ENCODE data around the gene PIK3R2. TPM values are rescaled to one million over a fixed set of nuclear protein-coding genes. Genes with fewer than 3 reads are reported as not detected.

PIK3R2 gene
- polyA plus RNA-seq, 4 donors = 27.8 to 39.6 (median 34.3) TPM

Other genes with a start within 250 kb of the PIK3R2 start
- gene CCDC124, start 220.1 kb upstream of the PIK3R2 start, polyA plus RNA-seq (ENCODE audit: insufficient read length in 4 of 4) = 100 to 1,000 TPM in 1 of 4 donors, 10 to 100 TPM in 3; 51.9 to 100 (median 78.3) TPM
- gene KCNN1, start 186.1 kb upstream of the PIK3R2 start, polyA plus RNA-seq (ENCODE audit: insufficient read length in 4 of 4) = 1 to 10 TPM; 5.6 to 8.4 (median 7.0) TPM
- 1 to 10 TPM; 4.9 to 6.0 (median 5.3) TPM for gene ARRDC2, start 145.0 kb upstream of the PIK3R2 start, polyA plus RNA-seq (ENCODE audit: insufficient read length in 4 of 4)
- gene IL12RB1, start 66.2 kb upstream of the PIK3R2 start, polyA plus RNA-seq (ENCODE audit: insufficient read length in 4 of 4) = under 1 TPM; 0.18 to 0.42 (median 0.31) TPM
- 1 to 10 TPM; 3.5 to 9.6 (median 6.3) TPM for gene MAST3, start 55.4 kb upstream of the PIK3R2 start, polyA plus RNA-seq (ENCODE audit: insufficient read length in 4 of 4)
- 10 to 100 TPM; 12.4 to 22.4 (median 15.3) TPM for gene IFI30, start 20.6 kb downstream of the PIK3R2 start, polyA plus RNA-seq (ENCODE audit: insufficient read length in 4 of 4)
- gene MPV17L2, start 40.1 kb downstream of the PIK3R2 start, polyA plus RNA-seq (ENCODE audit: insufficient read length in 4 of 4) = 10 to 100 TPM in 2 of 4 donors, 1 to 10 TPM in 2; 8.1 to 12.1 (median 10.6) TPM
- 1 to 10 TPM; 4.6 to 5.8 (median 5.3) TPM for gene RAB3A, start 50.9 kb downstream of the PIK3R2 start, polyA plus RNA-seq (ENCODE audit: insufficient read length in 4 of 4)
- 1 to 10 TPM; 1.1 to 2.1 (median 1.4) TPM for gene PDE4C, start 73.3 kb downstream of the PIK3R2 start, polyA plus RNA-seq (ENCODE audit: insufficient read length in 4 of 4)
- 10 to 100 TPM in 2 of 4 donors, 1 to 10 TPM in 2; 3.4 to 13.8 (median 8.9) TPM for gene IQCN, start 121.3 kb downstream of the PIK3R2 start, polyA plus RNA-seq (ENCODE audit: insufficient read length in 4 of 4)
- 100 to 1,000 TPM in 2 of 4 donors, 10 to 100 TPM in 2; 75.4 to 102 (median 91.3) TPM for gene JUND, start 128.5 kb downstream of the PIK3R2 start, polyA plus RNA-seq (ENCODE audit: insufficient read length in 4 of 4)
- 100 to 1,000 TPM in 2 of 4 donors, 10 to 100 TPM in 2; 90.4 to 134 (median 105) TPM for gene LSM4, start 169.9 kb downstream of the PIK3R2 start, polyA plus RNA-seq (ENCODE audit: insufficient read length in 4 of 4)
- 10 to 100 TPM; 21.2 to 31.5 (median 26.5) TPM for gene PGPEP1, start 187.4 kb downstream of the PIK3R2 start, polyA plus RNA-seq (ENCODE audit: insufficient read length in 4 of 4)
- gene GDF15, start 233.0 kb downstream of the PIK3R2 start, polyA plus RNA-seq (ENCODE audit: insufficient read length in 4 of 4) = 10 to 100 TPM in 1 of 4 donors, 1 to 10 TPM in 3; 5.5 to 19.2 (median 8.2) TPM
- gene LRRC25, start 244.5 kb downstream of the PIK3R2 start, polyA plus RNA-seq (ENCODE audit: insufficient read length in 4 of 4) = 1 to 10 TPM in 2 of 4 donors, under 1 TPM in 2; 0.79 to 1.9 (median 1.1) TPM